Central memory CD4-positive, alpha-beta T cell (primary cell): ENCODE measurements around the gene ISL1.

Source experiments
- DNase-seq: peaks from one replicate; pipeline ENCODE4 v3.0.0; 2022
- total RNA-seq, 3 experiments: gene quantifications; one replicate each; lab custom pipeline; 2026; lab: John Stamatoyannopoulos, UW

The ISL1 gene
- 0 reads per million in 3 experiments for total RNA-seq

- DNase-seq: no peak
These were observed at the start of gene ISL1 for GRCh38 chr5:51383131-51384121. Gene ISL1 (plus strand): TSS chr5:51383448. CDS start chr5:51383672, 224 bp downstream.

- DNase-seq: no peak
These were observed 46.4 kb upstream of the ISL1 start for GRCh38 chr5:51336878-51337277.

GRCh38 chr5:51345106-51345505, 38.1 kb upstream of the ISL1 start:
- no peak for DNase-seq

DNA sequence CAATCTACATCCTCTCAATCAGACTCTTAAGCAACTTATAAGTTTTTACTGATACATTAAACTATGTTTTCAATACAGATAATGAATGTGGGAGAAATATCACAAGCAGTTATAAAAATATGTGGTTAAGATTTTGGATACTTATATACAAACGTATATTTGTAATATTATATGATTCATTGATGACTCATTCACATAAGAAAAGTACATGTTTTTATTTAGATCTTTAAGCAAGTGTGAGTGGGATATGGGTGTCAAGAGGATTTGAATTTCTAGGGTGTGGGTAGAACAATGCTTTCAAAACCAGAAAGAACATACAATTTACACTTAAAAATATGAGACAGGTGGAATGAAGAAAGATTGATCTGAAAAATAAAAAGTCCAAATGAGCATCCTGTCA, 36.1 kb upstream of the ISL1 start:
- no peak for DNase-seq

GRCh38 chr5:51347704-51348103, 35.5 kb upstream of the ISL1 start:
- DNase-seq: no peak

DNA sequence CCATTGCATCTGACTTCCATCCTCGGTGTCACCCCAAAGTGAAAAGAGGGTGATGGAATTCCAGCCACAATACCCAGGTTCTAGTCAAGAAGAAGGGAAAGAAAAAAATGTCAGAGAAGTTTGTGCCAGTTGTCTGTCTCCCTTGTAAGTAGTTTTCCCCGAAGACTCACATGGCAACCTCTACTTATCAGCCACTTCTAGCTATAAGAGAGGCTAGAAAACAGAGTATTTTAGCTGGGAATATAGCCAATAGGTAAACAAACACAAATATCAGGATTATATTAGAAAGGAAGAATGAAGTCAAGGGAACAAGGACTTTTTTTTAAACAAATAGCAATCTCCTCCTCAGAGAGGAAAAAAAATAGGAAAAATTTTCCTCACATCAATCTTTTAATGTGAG, 12.2 kb upstream of the ISL1 start:
- DNase-seq: no peak

DNA sequence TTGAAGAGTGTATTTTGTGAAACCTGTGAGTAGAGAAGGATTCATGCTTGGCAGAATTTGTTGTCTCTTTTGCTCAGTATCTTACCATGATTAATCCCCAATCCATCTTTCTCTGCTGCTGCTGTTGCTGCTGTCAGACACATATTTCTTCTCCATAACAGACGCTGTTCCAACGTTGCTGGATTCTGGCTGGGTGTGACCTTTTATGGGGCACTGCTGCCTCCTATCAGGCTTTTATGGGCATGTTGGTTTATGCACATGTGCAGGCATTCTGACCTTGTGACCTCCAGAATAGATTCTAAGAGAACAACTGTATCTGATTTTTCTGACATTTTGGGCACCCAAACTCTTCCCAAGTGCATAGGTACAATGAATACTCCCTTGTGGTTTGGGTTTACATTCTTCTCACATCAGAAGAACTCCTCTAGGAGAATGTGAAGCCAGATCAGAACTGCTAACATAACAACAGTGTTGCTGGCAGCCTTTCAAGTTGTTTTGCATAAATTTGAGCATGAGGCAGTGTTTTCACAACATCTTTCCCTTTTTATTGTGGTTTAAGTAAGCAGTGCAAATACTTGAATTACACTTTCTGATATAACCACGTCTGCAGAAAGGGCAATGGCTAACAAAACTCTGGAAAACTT, 9.2 kb upstream of the ISL1 start:
- no peak for DNase-seq

GRCh38 chr5:51375084-51375483, 8.2 kb upstream of the ISL1 start:
- DNase-seq: no peak

- DNase-seq: no peak
These were observed 6.7 kb upstream of the ISL1 start for GRCh38 chr5:51376509-51376908.

DNA sequence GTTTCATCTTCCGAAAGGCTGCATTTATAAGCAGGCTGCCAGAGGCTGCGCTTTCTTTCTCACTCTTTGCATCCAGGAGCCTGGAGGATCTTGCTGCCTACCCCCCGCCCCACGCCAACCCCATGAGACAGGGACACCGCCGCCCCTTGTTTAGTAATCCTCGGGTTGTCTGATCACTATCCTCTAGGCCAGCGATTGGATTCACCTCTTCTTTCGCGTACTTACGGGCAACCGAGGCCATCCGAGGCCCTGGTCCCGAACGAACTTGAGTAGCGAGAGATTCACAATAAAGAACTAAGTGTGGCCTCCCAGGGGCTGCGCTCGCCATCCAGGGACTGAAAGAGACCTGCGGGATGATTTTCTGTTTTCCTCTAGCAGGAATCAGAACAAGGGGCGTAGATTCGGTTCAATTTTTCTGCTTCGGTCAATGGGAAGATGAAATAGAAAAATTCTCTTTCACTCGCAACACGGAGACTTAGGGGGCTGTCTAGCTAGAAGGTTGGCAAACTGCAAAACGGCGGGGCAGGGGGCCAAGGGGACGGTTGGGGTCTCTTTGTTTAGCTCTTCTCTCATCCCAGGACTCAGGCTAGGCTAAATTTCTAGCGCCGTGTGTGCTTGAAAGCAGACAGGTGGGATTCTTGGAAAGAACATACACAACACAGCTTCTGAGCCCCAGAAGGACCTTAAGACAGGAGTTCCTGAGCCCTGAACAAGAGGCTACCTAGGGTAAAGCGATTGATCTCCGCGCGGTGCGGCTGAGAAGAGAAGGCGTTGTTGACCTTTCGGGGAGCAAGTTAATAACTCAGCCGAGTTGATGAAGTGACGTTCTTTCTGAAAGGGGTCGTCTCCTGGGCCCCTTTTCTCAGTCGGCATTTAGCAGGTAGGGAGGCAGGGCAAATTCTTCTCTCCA, 5.8 kb upstream of the ISL1 start:
- DNase-seq: no peak

DNA sequence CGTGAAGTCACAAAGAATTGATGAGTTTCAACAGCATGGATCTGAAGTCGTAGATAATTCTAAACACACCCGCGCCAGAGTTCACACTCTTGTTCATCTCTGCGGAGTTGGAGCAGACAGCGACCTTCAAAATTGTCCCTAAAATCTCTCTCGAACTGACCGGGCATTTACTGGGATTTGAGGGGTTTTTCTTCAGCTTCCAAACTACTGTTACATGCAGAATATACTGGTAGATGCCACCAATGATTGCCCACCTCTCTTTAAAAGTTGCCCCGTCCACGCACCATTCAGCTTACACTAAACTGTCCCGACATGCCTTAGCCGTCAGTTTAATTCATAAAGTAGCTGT, 5.2 kb upstream of the ISL1 start:
- DNase-seq: no peak

GRCh38 chr5:51378448-51379330, 4.6 kb upstream of the ISL1 start:
- no peak for DNase-seq

- no peak for DNase-seq
These were observed 3.9 kb upstream of the ISL1 start for GRCh38 chr5:51379331-51379700.

GRCh38 chr5:51380603-51381207, 2.5 kb upstream of the ISL1 start:
- no peak for DNase-seq

- DNase-seq: no peak
These were observed 1.3 kb upstream of the ISL1 start for GRCh38 chr5:51381761-51382474.

DNA sequence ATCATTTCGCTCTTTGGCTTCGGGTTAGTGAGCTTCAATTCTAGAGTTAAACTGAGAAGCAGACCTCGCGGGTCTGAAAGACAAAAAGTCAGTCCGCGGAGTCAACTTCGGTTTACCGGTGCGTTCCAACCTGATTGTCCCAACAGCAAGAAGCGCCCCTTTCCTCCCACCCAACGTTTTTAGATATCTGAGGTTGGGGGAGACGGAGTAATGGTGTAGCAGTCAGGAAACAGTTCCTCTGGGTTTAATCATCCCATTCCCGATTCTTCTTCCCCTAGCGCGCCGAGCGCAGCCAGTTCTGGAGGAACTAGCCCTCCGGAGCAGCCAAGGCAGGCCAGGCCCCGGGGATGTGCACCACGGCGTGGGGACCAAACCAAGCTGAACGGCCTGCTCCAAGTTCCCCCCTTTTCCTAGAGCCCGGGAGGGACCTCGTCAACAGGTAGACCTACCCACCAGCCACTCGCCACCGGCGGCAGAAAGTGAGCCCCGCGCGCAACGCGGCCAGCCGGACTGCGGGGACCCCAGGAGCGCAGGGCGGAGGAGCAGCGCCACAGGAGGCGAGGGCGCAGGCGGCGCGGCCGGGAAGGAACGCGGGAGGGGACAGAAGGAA, 622 bp upstream of the ISL1 start:
- no peak for DNase-seq

GRCh38 chr5:51384281-51384840, 1.1 kb downstream of the ISL1 start:
- DNase-seq: no peak

GRCh38 chr5:51385216-51385615, 2.0 kb downstream of the ISL1 start:
- DNase-seq: no peak

DNA sequence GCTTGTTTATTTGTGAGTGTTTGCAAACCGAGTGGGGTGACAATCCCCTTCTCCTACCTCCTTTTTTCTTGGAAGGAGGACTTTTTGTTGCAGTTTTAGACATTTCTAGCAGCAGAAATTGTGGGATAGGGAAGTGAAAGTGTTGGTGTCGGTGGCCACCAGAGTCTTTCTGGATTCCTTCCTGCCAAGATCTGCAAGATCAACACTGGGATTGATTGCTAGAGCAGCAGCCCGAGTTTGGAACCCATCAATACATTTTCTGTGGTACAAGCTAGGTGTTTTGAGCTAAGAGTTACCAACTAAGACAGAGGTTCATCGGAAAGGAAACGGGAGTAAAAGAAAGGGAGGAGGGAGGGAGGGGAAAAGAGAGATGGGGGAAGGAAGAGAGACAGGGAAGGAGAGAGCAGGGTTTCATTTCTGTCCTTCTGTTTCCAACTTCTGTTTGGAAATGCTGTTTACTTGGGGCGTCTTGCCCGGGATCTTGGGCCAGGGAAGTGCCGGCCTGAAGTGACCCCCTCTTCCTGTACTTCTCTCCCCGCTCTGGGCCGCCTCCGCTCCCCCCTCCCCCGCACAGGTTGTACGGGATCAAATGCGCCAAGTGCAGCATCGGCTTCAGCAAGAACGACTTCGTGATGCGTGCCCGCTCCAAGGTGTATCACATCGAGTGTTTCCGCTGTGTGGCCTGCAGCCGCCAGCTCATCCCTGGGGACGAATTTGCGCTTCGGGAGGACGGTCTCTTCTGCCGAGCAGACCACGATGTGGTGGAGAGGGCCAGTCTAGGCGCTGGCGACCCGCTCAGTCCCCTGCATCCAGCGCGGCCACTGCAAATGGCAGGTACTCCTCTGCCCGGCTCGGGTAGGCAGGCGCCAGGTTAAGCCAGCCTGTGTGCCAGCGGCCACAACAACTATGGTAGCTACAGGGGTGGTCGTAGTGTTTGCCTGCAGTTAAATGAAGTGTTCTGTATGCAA, 4.0 kb downstream of the ISL1 start:
- DNase-seq: no peak
